ENCODE measurements around the gene PTGIR. TPM values are rescaled to one million over a fixed set of nuclear protein-coding genes. Genes with fewer than 3 reads are reported as not detected.

The PTGIR gene
- total RNA-seq, 5 donors from 2014 or later (not counting 1 experiment from before 2014, with no cell fraction given) = 1.2 to 5.4 (median 3.5) TPM

- Mint-ChIP-seq H3K27ac (peak within 1 kb of the TSS; percentile 82 to 87), H3K36me3 (no peaks in the 10 kb centered on the region), H3K27me3 (peaks cover 17 to 22% of the 10 kb centered on the region in 2 donors), H3K4me3 (peak within 1 kb of the TSS; percentile 79 to 81 (median 80)), H3K9me3 (no peaks in the 10 kb centered on the region), H3K4me1 (peaks cover 18 to 27% (median 23%) of the 10 kb centered on the region in 3 donors)
- H3K36me3 ChIP-seq (ENCODE audit: control insufficient read depth in 2 of 2, extremely low read depth in 1 of 2, insufficient read depth in 1 of 2, low read length in 1 of 2) = no peaks in the 10 kb centered on the region
- no peaks in the 10 kb centered on the region for H3K9me3 ChIP-seq
- POLR2A ChIA-PET = interaction anchor here in 1 of 2 donors (0.5 to 1.0 kb wide), 6 partner anchors 19 to 1079 kb away, joined by 3 to 8 read pairs (median 4); partner anchors contain the start of gene PTGIR
- H3K27me3 ChIP-seq (replicated peaks in 1 of 2; ENCODE audit: control insufficient read depth in 2 of 2, extremely low read depth in 1 of 2, insufficient read depth in 2 of 2, low read length in 1 of 2) = peaks cover 2 to 40% of the 10 kb centered on the region in 2 experiments
- peaks cover 15 to 30% of the 10 kb centered on the region in 2 experiments for H3K4me1 ChIP-seq (ENCODE audit: control insufficient read depth in 1 of 2, extremely low read depth in 1 of 2, insufficient read depth in 2 of 2, low read length in 2 of 2)
- H3K4me3 ChIP-seq (ENCODE audit: control insufficient read depth in 1 of 2, extremely low read depth in 1 of 2, low read length in 1 of 2) = peak within 1 kb of the TSS; percentile 57 to 77
- peak; percentile 98 to 100 (median 100) for DNase-seq
- CTCF ChIA-PET = interaction anchor here (0.5 to 2.1 kb wide), 22 partner anchors 13 to 1958 kb away, joined by 3 to 40 read pairs (median 4); partner anchors contain the start of gene RPL18 (in 1 of the 2)
- peak within 1 kb of the TSS; percentile 44 for H3K27ac ChIP-seq (ENCODE audit: low read length)
- ATAC-seq (replicated peaks in 1 of 4) = peak; percentile 86 to 95 (median 94)
- under 1% methylated on average over 44 of the region's 61 CpGs for WGBS (ENCODE audit: insufficient coverage)
These were observed 36.3 kb upstream of the PTGIR start, which contains the start of gene DACT3 for GRCh38 chr19:46661020-46661731. DACT3 (minus strand) TSS chr19:46661182; CDS start chr19:46661064, 118 bp downstream.

- Histone ChIP-seq H3K4me3 (ENCODE audit: control insufficient read depth in 1 of 2, extremely low read depth in 1 of 2, low read length in 1 of 2) (peak overlapping the region; percentile 30 to 39), H3K27ac (ENCODE audit: low read length) (no peak overlapping the region), H3K27me3 (replicated peaks in 1 of 2; ENCODE audit: control insufficient read depth in 2 of 2, extremely low read depth in 1 of 2, insufficient read depth in 2 of 2, low read length in 1 of 2) (peaks cover 2 to 46% of the 10 kb centered on the region in 2 experiments), H3K9me3 (no peaks in the 10 kb centered on the region), H3K36me3 (ENCODE audit: control insufficient read depth in 2 of 2, extremely low read depth in 1 of 2, insufficient read depth in 1 of 2, low read length in 1 of 2) (no peaks in the 10 kb centered on the region), H3K4me1 (ENCODE audit: control insufficient read depth in 1 of 2, extremely low read depth in 1 of 2, insufficient read depth in 2 of 2, low read length in 2 of 2) (peaks cover 15 to 30% of the 10 kb centered on the region in 2 experiments)
- peaks cover 17 to 22% of the 10 kb centered on the region in 2 donors for H3K27me3 Mint-ChIP-seq
- peak in 1 of 4 experiments; percentile 0 for ATAC-seq (replicated peaks in 1 of 4)
- peak overlapping the region; percentile 50 to 79 (median 62) for H3K4me3 Mint-ChIP-seq
- H3K27ac Mint-ChIP-seq = no peak overlapping the region
- under 1% methylated on average over 38 of the region's 40 CpGs for WGBS (ENCODE audit: insufficient coverage)
- H3K9me3 Mint-ChIP-seq = no peaks in the 10 kb centered on the region
- peaks cover 18 to 27% (median 23%) of the 10 kb centered on the region in 3 donors for H3K4me1 Mint-ChIP-seq
- DNase-seq = no peak
- H3K36me3 Mint-ChIP-seq = no peaks in the 10 kb centered on the region
- POLR2A ChIA-PET = interaction anchor here in 1 of 2 donors (0.5 to 1.0 kb wide), 3 partner anchors 36 to 1080 kb away, joined by 3 to 8 read pairs (median 4); partner anchors contain the start of gene PTGIR
- CTCF ChIA-PET = interaction anchor here (0.6 to 2.1 kb wide), 11 partner anchors 27 to 180 kb away, joined by 3 to 40 read pairs (median 4); no protein-coding TSS in a partner anchor
These were observed 35.7 kb upstream of the PTGIR start for GRCh38 chr19:46660551-46661019.

- Histone ChIP-seq H3K27me3 (replicated peaks in 1 of 2; ENCODE audit: control insufficient read depth in 2 of 2, extremely low read depth in 1 of 2, insufficient read depth in 2 of 2, low read length in 1 of 2) (peaks cover 2 to 50% of the 10 kb centered on the region in 2 experiments), H3K36me3 (ENCODE audit: control insufficient read depth in 2 of 2, extremely low read depth in 1 of 2, insufficient read depth in 1 of 2, low read length in 1 of 2) (no peaks in the 10 kb centered on the region), H3K9me3 (no peaks in the 10 kb centered on the region), H3K27ac (ENCODE audit: low read length) (no peak overlapping the region), H3K4me3 (ENCODE audit: control insufficient read depth in 1 of 2, extremely low read depth in 1 of 2, low read length in 1 of 2) (peak overlapping the region; percentile 30 to 39), H3K4me1 (ENCODE audit: control insufficient read depth in 1 of 2, extremely low read depth in 1 of 2, insufficient read depth in 2 of 2, low read length in 2 of 2) (peaks cover 15 to 30% of the 10 kb centered on the region in 2 experiments)
- POLR2A ChIA-PET = no interaction called here
- Mint-ChIP-seq H3K36me3 (no peaks in the 10 kb centered on the region), H3K27ac (no peak overlapping the region), H3K4me3 (peak overlapping the region; percentile 55 to 79 (median 62)), H3K27me3 (peaks cover 17 to 25% of the 10 kb centered on the region in 2 donors), H3K4me1 (peaks cover 18 to 27% (median 23%) of the 10 kb centered on the region in 3 donors), H3K9me3 (no peaks in the 10 kb centered on the region)
- WGBS (ENCODE audit: insufficient coverage) = 6% methylated on average over 3 of the region's 14 CpGs
- CTCF ChIA-PET = interaction anchor here in 1 of 2 donors (0.6 kb wide), 1 partner anchor 35 kb away, joined by 3 read pairs; the partner anchor contains the start of gene PTGIR
- ATAC-seq (replicated peaks in 1 of 4) = no peak
- DNase-seq = peak in 2 of 35 experiments; percentile 11 to 25
These were observed 35.2 kb upstream of the PTGIR start for GRCh38 chr19:46660008-46660517.

- Mint-ChIP-seq H3K27ac (no peak overlapping the region), H3K4me1 (peaks cover 18 to 27% (median 23%) of the 10 kb centered on the region in 3 donors), H3K27me3 (peaks cover 17 to 29% of the 10 kb centered on the region in 2 donors), H3K9me3 (no peaks in the 10 kb centered on the region), H3K4me3 (peak overlapping the region; percentile 55 to 79 (median 62)), H3K36me3 (no peaks in the 10 kb centered on the region)
- H3K36me3 ChIP-seq (ENCODE audit: control insufficient read depth in 2 of 2, extremely low read depth in 1 of 2, insufficient read depth in 1 of 2, low read length in 1 of 2) = no peaks in the 10 kb centered on the region
- POLR2A ChIA-PET = interaction anchor here in 1 of 2 donors (0.6 kb wide), 1 partner anchor 253 kb away, joined by 3 read pairs; no protein-coding TSS in a partner anchor
- H3K4me1 ChIP-seq (ENCODE audit: control insufficient read depth in 1 of 2, extremely low read depth in 1 of 2, insufficient read depth in 2 of 2, low read length in 2 of 2) = peaks cover 15 to 30% of the 10 kb centered on the region in 2 experiments
- no peaks in the 10 kb centered on the region for H3K9me3 ChIP-seq
- CTCF ChIA-PET = interaction anchor here (0.6 to 0.9 kb wide), 4 partner anchors 20 to 649 kb away, joined by 3 to 4 read pairs (median 3); partner anchors contain the start of gene PTGIR (in 1 of the 2)
- H3K27me3 ChIP-seq (replicated peaks in 1 of 2; ENCODE audit: control insufficient read depth in 2 of 2, extremely low read depth in 1 of 2, insufficient read depth in 2 of 2, low read length in 1 of 2) = peaks cover 2 to 56% of the 10 kb centered on the region in 2 experiments
- WGBS (ENCODE audit: insufficient coverage) = 11% methylated on average over 10 of the region's 28 CpGs
- peak in 1 of 35 experiments; percentile 28 for DNase-seq
- ATAC-seq (replicated peaks in 1 of 4) = no peak
- no peak overlapping the region for H3K27ac ChIP-seq (ENCODE audit: low read length)
- H3K4me3 ChIP-seq (ENCODE audit: control insufficient read depth in 1 of 2, extremely low read depth in 1 of 2, low read length in 1 of 2) = peak overlapping the region in 1 of 2 donors; percentile 39
These were observed 34.5 kb upstream of the PTGIR start for GRCh38 chr19:46659151-46660007.

- Histone ChIP-seq H3K36me3 (ENCODE audit: control insufficient read depth in 2 of 2, extremely low read depth in 1 of 2, insufficient read depth in 1 of 2, low read length in 1 of 2) (no peaks in the 10 kb centered on the region), H3K27me3 (replicated peaks in 1 of 2; ENCODE audit: control insufficient read depth in 2 of 2, extremely low read depth in 1 of 2, insufficient read depth in 2 of 2, low read length in 1 of 2) (peaks cover 2 to 78% of the 10 kb centered on the region in 2 experiments), H3K9me3 (no peaks in the 10 kb centered on the region), H3K4me3 (ENCODE audit: control insufficient read depth in 1 of 2, extremely low read depth in 1 of 2, low read length in 1 of 2) (no peak overlapping the region), H3K4me1 (ENCODE audit: control insufficient read depth in 1 of 2, extremely low read depth in 1 of 2, insufficient read depth in 2 of 2, low read length in 2 of 2) (peaks cover 12 to 23% of the 10 kb centered on the region in 2 experiments), H3K27ac (ENCODE audit: low read length) (no peak overlapping the region)
- no peaks in the 10 kb centered on the region for H3K36me3 Mint-ChIP-seq
- DNase-seq (no peak), ATAC-seq (replicated peaks in 1 of 4) (no peak)
- CTCF ChIA-PET = interaction anchor here in 1 of 2 donors (0.8 to 1.1 kb wide), 3 partner anchors 12 to 184 kb away, joined by 3 to 5 read pairs (median 3); no protein-coding TSS in a partner anchor
- peaks cover 11 to 20% (median 14%) of the 10 kb centered on the region in 3 donors for H3K4me1 Mint-ChIP-seq
- no peaks in the 10 kb centered on the region for H3K9me3 Mint-ChIP-seq
- no peak overlapping the region for H3K4me3 Mint-ChIP-seq
- H3K27me3 Mint-ChIP-seq = peaks cover 21 to 48% of the 10 kb centered on the region in 2 donors
- 80% methylated on average over 1 of the region's 5 CpGs for WGBS (ENCODE audit: insufficient coverage)
- POLR2A ChIA-PET = interaction anchor here in 1 of 2 donors (0.5 kb wide), 1 partner anchor 1642 kb away, joined by 11 read pairs; no protein-coding TSS in a partner anchor
- H3K27ac Mint-ChIP-seq = no peak overlapping the region
These were observed 31.7 kb upstream of the PTGIR start for GRCh38 chr19:46656541-46656940.
